Renal cortical epithelial cell (primary cell): Measurements from ENCODE around the gene IL10RB. TPM values are rescaled to one million over a fixed set of nuclear protein-coding genes. Genes with fewer than 3 reads are reported as not detected.
"Not testable (repeated sequence)": the region's sequence is repeated elsewhere in the genome, so short reads cannot be mapped to it uniquely, and the experiment has no call there.

Source experiments
- DNase-seq: peaks from one replicate; pipeline ENCODE4 v3.0.0-alpha.2; 2011; ENCODE audit warnings: low read depth
- total RNA-seq: library from RNA; depleted of rRNA; stranded (reverse); fragments of >200 nt; gene quantifications from 2 replicates; pipeline ENCODE4 v1.2.3, GENCODE V29; 2014

Gene IL10RB
- 36.1 and 41.3 TPM in 2 replicates for total RNA-seq

DNA sequence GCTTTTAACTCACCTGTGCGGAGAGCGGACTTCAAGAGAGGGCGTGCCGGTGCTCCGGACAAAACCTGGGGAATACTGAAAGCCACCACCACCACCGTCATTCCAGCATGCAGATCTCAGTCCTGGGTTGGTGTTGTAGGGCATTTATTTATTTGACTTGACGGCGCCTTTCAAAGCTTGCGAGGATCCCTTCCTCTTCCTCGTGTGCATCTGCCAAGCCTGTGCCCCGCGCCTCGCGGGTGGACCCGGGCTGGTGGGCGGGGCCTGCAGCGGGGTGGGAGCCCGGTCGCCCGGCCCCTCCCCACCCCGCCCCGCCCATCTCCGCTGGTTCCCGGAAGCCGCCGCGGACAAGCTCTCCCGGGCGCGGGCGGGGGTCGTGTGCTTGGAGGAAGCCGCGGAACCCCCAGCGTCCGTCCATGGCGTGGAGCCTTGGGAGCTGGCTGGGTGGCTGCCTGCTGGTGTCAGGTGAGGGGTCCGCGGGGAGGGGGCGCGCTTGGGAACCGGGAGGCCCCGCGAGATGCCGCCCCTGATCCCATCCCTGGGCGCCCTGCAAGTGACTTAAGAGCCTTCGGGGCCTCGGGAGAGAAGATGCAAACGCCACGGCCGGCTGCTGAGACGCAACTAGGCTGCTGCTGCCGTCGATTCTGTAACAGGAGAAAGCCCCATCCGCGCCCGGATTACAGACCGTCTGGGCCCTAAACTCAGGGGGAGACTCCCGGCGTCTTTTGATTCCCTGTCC is at the start of gene IL10RB:
Gene IL10RB (plus strand): TSS at position 318 of the 739 bp plus-strand sequence. CDS start 99 bp downstream, at position 417.
- DNase-seq: no peak

DNA sequence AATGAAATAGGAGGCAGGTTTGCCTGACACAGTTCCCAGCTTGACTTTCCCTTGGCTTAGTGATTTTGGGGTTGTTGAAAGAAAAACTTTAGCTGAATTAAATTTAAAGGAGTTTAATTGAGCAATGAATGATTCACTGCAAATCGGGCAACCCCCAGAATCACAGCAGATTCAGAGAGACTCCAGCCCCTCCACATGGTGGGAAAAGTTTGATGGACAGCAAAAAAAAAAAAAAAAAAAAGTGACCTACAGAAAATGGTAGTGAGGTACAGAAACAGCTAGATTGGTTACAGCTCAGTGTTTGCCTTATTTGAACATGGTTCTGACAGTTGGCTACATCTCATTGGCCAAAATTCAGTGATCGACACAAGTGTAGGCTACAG is 49.0 kb upstream of the IL10RB start:
- DNase-seq: no peak

DNA sequence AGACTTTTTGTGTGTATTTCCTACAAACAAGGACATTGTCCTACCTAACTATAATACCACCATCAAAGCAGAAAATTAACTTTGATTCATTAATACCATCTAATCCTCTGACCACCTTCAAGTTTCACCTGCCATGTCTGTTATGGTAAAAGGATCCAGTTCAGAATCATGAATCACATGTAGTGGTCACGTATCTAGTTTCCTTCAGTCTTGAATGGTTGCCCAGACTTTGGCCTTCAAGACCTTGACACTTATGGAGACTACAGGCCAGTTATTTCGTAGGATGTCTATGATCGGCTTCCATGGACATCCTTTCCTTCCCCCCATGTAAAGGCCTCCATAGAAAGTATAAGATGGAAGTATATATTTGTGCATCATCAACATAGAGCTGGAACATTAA is 46.9 kb upstream of the IL10RB start:
- no peak for DNase-seq

DNA sequence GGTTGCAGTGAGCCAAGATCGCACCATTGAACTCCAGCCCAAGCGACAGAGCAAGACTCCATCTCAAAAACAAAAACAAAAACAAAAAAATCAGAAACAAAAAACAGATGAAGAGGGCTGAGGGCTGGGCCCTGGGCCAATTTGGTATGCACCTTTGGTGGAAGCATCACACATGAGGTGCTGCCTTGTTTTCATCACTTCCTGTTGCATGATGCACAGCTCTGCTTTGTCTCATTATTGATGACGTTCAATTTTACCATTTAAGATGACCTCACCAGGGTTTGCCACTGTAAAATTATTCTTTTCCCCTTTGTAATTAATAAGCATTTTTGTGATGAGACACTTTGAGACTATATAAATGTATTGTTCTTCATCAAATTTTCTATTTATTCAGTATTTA is 46.2 kb upstream of the IL10RB start:
- no peak for DNase-seq

DNA sequence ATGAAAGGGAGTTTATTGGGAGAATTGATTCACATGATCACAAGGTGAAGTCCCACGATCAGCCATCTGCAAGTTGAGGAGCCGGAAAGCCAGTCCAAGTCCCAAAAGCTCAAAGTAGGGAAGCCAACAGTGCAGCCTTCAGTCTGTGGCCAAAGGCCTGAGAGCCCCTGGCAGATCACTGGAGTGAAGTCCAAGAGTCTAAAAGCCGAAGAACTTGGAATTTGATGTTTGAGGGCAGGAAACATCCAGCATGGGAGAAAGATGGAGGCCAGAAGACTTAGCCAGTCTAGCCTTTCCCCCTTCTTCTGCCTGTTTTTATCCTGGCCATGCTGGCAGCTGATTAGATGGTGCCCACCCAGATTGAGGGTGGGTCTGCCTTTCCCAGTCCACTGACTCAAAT is 40.8 kb upstream of the IL10RB start:
- DNase-seq: not testable (repeated sequence)

DNA sequence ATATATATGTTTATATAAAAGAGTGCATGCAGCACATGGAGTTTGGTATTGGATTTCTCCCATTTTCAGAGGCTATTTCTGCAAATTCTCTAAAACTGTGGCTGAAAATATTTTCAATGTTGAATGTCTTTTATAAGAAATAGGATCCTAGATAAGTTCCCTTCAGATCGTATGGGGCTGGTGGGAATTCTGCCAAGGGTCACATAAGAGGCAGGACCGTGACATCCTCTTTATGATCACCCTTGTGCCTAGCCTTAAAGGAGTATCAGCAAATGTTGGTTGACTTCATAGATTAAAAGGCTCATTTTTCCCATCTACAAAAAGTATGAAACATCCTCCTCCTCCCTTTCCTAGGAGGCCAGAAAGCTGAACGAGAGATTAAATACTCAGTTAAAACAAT is 37.7 kb upstream of the IL10RB start:
- no peak for DNase-seq

DNA sequence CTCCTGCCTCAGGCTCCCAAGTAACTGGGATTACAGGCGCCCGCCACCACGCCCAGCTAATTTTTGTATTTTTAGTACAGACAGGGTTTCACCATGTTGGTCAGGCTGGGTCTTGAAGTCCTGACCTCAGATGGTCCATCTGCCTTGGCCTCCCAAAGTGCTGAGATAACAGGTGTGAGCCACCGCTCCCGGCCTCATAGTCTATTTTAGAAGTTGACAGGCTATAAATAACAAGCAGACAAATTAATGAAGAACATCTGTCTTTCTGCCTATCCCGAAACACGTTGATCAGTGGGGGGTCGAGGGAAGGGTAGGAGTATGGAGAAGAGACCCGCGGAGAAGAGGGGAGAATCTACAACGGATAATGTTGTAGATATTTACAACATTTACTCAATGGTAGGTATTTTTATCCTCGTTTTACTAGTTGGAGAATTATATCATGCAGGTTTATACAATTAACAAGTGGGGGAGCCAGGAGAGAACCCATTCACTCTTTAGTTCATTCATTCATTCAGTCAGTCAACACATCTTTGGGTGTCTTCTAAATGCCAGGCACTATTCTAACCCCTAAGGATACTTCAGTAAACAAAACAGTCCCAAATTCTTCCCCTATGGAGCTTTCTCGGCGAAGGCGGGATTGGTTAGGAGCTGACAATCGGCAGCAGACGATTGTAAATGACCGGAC is 36.9 kb upstream of the IL10RB start:
- no peak for DNase-seq

DNA sequence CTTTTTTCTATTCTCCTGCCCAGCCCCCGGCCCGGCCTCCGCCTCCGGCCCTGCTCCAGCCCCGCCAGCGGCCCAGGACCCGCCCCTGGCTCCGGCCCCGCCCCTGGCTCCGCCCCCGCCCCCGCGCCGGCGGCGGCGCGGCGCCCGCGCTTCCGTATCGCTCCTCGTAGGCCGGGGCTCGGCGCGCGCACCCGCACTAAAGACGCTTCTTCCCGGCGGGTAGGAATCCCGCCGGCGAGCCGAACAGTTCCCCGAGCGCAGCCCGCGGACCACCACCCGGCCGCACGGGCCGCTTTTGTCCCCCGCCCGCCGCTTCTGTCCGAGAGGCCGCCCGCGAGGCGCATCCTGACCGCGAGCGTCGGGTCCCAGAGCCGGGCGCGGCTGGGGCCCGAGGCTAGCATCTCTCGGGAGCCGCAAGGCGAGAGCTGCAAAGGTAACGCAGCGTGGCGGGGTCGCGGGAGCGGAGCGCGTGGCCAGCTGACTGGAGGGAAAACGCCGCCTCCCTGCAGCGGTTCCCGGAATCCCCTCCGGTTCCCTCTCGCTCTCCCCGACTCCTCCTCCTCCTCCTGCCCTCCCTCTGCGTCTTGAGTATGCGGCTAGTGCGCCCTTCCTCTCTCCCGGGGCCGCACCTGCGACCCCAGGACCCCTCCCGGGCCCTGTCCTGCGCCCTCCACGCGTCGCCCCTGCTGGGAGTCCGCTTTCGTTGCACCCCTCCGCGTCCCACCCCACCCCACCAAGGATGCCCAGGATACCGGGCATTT is 36.2 kb upstream of the IL10RB start, which contains the start of gene IFNAR2:
Gene IFNAR2 (plus strand): TSS at position 155 of the 761 bp plus-strand sequence. CDS start 11,985 bp downstream, outside the sequence.
- DNase-seq: no peak

DNA sequence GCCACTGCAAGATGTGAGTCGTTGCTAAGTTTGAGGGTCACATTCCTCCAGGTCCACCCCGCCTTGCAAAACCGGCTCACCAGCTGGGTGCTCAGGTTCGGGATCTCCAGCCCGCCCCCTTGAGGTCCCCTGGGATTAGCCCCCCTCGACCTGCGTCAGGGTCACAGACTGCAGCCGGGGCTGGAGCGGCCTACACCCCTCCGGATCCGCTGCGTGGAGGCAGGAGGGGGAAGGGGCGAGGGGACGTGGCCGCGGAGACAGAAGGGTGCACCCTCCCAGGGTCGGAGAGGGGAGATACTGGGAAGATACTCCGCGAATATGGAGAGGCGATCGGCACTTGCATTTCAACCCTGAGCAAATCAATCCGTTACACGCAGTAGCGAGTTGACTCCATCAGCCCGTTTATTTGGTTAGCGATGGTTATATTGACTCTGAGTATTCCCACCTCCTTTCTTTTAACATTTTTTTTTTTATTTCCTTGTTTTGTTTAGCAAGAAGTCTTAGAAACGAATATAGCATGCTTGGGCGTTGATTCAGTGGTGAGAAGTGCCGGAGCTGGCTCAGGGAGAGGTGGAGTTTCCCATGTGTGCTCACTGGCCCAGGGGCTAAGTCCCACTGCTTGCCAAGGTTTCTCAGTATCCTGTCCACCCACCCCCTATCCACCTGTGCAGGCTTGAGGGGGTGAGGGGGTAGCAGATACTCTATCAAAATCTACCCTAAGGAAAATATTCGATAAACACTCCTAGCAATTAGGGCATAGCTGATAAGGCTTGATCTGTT is 35.4 kb upstream of the IL10RB start:
- DNase-seq: peak; percentile 90

DNA sequence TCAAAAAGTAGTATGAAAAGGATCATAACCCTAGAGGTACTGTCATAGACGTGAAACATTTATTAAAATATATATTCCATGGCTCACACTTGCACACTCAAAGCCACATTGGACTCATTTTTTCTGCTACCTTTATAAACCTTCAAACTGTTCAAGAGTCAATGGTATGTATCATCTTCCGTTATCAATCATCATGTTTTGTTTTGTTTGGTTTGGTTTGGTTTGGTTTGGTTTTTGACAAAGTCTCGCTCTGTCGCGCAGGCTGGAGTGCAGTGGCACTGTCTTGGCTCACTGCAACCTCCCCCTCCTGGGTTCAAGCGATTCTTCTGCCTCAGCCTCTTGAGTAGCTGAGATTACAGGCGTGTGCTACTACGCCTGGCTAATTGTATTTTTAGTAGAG is 34.6 kb upstream of the IL10RB start:
- no peak for DNase-seq

DNA sequence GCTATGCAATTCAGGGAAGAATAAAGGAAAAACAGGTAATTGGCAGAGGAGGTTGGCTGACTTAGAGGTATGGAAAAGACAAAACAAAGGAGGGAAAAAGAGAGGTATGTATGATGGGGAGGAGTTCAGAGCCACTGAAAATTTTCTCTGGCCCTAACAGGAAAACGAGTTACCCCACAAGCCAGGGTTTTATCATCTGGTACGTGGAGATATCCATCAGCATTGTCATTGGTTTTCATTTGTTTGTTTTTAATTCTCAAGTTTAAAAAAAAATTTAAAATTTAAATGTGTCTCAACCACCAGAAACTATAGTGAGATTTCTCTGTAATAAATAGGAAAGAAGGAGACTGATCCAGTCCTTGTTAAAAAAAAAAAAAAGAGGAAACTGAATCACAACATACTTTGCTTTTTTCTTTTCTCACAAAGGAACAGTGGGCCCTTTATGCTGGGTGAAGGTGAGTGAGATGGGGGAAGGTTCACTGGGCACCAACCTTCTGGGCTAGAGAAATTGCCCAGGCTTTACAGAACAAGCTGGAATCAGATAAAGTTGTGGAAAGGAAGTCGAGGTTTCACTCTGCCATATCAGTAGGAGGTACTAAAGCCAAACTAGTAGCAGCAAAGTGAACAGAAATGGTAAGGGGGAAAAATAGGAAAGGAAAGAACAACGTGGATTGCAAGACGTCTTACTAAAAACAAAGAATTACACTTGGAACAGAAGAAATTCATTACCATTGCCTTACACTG is 33.7 kb upstream of the IL10RB start:
- peak; percentile 40 for DNase-seq

DNA sequence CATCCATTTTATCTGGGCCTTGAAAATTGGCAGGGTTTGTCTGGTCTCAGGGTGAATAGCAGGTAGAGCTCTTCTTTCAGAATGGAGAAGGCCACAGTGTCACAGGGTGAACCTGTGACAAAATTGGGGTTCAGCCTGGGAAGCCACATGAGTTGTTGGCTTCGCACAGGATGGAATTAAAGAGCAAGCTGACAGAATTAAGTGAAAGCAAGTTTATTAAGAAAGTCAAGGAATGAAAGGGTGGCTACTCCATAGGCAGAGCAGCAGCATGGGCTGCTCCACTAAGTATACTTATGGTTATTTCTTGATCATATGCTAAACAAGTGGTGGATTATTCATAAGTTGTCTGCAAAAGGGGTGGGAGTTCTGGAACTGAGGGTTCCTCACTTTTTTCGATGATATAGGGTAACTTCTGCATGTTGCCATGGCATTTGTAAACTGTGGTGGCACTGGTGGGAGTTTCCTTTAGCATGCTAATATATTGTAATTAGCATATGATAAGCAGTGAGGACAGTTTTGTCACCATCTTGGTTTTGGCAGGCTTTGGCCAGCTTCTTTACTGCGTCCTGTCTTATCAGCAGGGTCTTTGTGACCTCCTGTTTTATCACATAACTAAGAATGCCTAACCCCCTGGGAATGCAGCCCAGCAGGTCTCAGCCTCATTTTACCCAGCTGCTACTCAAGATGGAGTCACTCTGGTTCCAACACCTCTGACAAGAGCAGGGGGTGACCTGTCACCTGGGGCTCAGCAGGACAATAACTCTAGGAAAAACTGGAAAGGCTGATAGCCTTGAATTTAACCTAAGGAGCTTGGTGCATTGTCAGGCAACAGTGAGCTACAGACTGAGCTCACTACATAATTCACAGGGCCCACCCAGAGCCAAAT is 31.3 kb upstream of the IL10RB start:
- DNase-seq: no peak

DNA sequence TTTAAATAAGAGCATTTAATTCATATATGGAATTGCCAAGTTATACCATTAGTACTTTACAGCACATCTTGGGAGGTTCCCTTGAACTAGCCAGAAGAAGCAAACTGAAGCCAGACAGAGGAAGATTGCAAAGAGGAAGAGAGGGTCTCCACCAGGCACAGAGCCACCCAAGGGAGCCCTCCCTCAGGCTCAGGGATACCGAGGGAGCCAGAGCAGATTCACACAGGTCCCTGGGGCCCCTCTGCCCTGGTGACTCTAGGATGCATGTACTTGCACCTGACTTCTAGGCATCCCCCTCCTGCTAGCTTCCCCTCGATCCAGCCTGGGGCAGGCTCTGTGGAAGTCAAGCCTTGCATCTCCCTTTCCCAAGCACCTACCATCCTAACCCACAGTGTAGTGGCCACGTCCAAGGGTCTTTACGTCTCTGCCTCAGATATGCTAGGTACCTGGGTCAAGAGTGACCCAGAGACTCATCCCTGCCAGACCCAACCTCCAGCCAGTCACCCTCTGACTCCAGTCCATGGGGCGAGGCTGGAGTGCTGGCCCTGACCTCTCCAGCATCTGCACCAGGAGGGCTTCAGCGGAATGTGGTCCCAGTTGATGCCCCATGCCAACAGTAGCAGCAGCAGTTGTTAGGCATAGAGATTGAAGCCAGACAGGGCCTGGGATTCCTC is 30.0 kb upstream of the IL10RB start:
- no peak for DNase-seq

DNA sequence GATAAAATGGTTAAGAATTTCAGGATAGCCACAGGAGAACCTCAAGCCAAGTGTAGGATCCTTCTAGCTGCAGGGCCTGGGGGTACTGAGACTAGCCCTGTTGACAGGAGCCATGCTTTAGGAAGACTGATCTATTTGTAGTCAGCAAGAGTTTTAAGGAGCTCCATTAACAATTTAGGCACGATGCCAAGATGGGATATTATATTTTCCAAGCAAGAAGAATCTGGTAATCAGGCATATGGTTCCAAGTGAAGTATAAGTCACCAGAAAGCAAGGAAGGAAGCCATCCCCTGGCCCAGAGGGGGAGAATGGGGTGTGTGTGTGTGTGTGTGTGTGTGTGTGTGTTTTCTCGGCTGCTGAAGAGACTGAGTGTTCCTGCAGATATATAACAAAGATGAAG is 29.4 kb upstream of the IL10RB start:
- DNase-seq: no peak

DNA sequence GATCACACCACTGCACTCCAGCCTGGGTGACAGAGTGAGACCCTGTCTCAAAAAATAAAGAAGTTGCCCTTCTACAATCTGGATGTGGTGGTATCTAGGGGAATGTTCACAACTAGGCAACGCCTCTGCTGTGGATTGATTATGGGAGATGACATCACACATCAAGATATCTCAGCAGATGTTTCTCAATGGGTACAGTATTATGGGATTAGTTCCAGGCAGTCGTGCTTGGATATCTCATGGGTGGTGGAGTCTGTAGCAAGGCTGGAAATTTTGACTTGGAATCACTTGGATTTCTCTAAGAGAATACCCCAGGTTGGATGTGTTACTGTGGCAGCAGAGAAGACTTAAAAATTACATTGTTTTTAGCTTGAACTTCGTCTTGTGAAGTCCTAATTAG is 28.7 kb upstream of the IL10RB start:
- DNase-seq: no peak

DNA sequence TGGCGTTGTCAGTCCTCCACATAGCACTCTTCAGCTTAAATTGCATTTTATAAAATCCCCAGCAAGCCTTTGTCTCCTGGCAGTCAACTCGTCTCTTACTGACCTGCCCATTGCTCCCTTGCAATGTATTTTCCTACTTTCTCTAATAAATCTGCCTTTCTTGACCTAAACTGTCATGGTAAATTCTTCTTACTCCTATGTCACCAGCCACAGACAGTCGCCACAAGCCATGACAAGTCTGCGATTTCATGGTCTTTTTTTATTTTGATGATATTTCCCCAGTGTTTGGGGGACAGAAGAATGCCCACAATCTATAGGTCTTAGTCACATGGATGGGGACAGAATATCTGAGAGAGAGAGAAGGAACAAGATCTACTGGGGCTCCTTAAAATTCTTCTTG is 28.0 kb upstream of the IL10RB start:
- DNase-seq: no peak

DNA sequence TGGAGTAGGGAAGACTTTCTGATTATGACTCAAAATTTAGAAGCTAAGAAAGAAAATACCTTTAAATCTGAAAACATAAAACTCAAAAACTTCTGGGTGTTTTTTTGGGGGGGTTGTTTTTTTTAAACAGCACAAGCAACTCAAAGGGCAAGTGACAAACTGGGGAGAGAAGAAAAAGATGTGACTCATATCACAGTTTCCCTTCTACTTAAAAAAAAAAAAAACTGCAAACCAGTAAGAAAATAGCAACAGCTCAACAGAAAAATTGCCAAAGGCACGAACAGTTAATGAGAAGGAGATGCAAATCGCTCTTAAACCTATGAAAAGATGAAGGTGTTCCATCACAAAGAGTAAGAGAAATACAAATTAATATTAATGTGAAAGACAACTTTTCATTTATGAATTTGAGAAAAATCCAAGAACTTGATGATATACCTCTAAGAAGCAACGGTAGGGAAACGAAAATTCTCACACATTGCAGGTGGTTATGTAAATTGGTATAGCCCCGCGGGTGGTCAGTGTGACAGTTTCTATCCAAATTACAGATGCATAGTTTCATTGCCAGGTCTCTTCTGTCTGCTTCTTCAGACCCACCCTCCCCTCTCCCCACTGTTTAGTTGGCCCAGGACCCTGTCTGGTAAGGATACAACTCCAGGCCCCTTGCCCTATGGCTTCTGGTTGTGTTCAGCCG is 27.5 kb upstream of the IL10RB start:
- no peak for DNase-seq

DNA sequence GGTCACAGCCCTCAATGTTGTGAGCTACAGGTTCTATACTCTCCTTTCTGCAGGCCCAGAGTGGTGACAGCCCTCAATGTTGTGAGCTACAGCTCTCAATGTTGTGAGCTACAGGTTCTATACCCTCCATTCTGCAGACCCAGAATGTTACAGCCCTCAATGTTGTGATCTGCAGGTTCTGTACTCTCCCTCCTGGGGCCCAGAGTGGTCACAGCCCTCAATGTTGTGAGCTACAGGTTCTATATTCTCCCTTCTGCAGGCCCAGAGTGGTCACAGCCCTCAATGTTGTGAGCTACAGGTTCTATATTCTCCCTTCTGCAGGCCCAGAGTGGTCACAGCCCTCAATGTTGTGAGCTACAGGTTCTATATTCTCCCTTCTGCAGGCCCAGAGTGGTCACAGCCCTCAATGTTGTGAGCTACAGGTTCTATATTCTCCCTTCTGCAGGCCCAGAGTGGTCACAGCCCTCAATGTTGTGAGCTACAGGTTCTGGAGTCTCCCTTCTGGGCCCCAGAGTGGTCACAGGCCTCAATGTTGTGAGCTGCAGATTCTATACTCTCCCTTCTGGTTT is 26.5 kb upstream of the IL10RB start:
- not testable (repeated sequence) for DNase-seq

DNA sequence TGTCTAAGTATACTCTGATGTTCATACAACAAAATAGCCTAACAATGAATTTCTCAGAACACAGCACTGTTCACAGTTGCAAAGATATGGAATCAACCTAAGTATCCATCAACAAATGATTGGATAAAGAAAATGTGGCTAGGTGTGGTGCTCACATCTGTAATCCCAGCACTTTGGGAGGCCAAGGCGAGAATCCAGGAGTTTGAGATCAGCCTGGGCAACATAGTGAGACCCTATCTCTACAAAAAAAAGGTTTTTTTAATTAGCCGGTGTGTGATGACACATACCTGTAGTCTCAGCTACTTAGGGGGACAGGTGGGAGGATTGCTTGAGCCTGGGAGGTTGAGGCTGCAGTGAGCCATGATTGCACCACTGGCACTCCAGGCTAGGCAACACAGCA is 25.8 kb upstream of the IL10RB start:
- no peak for DNase-seq
